ENCODE data around the gene ILK.

- TF ChIP-seq CTCF (IDR thresholded peaks at IDR 0.05) = no peak
- TF ChIP-seq POLR2A (IDR thresholded peaks at IDR 0.05) = no peak
Measured at GRCh38 chr11:6607190-6607795, 3.7 kb downstream of the ILK start.

All from thyroid gland (tissue), 4 donors.